ENCODE results near the gene EPHA8.

The EPHA8 gene

DNA sequence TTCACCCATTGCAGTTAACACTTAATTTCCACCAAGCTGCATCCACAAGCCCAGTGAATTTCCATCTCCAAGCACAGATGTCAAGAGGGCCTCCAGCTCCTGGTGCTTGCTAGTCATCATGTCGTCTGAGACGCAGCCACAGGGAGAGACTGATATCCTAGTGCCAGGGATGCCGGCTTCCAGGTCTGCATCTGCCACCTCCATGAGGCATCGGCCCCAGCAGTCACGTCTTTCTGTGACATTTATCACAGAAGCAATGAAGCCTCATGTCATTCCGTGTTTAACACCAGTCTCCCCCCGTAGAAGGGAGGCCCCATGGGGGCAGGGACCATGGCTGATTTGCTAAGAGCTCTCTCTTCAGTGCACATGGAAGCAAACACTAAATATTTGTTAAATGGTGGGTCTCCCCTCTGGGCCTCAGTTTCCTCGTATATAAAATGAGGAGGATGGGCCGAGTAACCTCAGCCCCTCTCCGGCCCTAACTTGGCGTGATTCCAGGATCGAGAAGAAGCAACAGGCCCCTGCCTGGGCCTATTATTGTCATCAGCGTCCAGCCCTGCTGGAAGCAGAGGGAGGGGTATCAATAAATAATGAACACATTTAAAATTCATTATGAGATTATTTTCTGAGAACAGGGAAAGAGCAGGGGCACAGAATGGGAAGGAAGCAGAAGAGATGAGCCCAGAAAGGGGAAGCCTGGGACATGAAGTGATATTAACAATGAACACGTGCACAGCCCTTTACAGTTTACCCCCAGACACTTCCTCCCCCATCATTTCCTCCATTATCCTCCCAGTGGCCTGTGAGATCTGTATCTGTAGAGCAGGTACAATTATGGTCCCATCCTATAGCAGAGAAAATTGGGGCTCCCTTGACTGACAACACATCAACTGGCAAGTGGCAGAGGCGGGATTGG lies 88.9 kb downstream of the EPHA8 start:
- no peak for DNase-seq

DNA sequence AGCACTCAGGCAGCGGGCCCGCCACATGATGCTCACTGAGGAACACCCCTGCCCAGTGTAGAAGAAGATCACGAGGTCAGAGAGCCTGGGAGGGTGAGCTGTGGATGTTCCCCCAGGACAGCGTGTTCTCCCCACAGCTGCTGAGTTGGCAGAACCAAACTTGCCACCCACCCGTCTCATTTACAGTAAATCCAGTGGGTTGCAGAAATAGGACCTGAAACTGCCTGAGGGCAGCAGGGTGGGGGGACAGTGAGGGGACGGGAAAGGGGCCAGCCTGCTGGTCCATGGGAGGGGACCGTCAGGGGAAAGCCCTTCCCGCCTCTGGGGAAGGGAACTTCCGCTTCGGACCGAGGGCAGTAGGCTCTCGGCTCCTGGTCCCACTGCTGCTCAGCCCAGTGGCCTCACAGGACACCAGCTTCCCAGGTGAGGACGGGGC lies 89.6 kb downstream of the EPHA8 start, which contains the start of gene C1QB:
C1QB (plus strand) TSS at position 356 of the 436 bp plus-strand sequence. CDS start 6,227 bp downstream, outside the sequence.
- DNase-seq, result no peak
